GM12891 (cell line): ENCODE data around the gene SNRPA.
"Not testable (repeated sequence)": the region's sequence is repeated elsewhere in the genome, so short reads cannot be mapped to it uniquely, and the experiment has no call there.

ENCODE experiments used
- DNase-seq: peaks from one replicate; pipeline ENCODE4 v3.0.0; 2011; ENCODE audit warnings: low spot score; ENCODE audit not compliant: insufficient read length
- FAIRE-seq: peaks from 2 replicates; lab custom pipeline; 2011; peaks lifted over from hg19 to GRCh38; lab: Jason Lieb, UNC
- PAX5 ChIP-seq: IDR thresholded peaks from 2 replicates; pipeline ENCODE4 v1.6.1; 2011; ENCODE audit warnings: low read length, moderate library complexity, mild to moderate bottlenecking; ENCODE audit not compliant: insufficient read depth, severe bottlenecking
- POLR2A ChIP-seq: IDR thresholded peaks from 2 replicates; pipeline ENCODE4 v1.6.1; 2011; ENCODE audit warnings: low read depth, low read length, control low read depth
- POLR2AphosphoS5 ChIP-seq: IDR thresholded peaks from 2 replicates; pipeline ENCODE4 v1.6.1; 2011; ENCODE audit warnings: low read depth, low read length, control low read depth
- POU2F2 ChIP-seq: IDR thresholded peaks from 2 replicates; pipeline ENCODE4 v1.6.1; 2011; ENCODE audit warnings: low read depth, mild to moderate bottlenecking, control low read depth, low read length, moderate library complexity
- SPI1 ChIP-seq: IDR thresholded peaks from 2 replicates; pipeline ENCODE4 v1.6.1; 2011; ENCODE audit warnings: low read depth, low read length, control low read depth
- TAF1 ChIP-seq: IDR thresholded peaks from 2 replicates; pipeline ENCODE4 v1.6.1; 2011; ENCODE audit warnings: low read depth, low read length, control low read depth

SNRPA gene

GRCh38 chr19:40807147-40808020, 56.4 kb downstream of the SNRPA start:
- FAIRE-seq, result no peak
- no peak for DNase-seq
- TF ChIP-seq TAF1 (no peak), POU2F2 (0 out of 2 replicates have a peak, but pooled peaks have one; percentile 29), POLR2A (0 out of 2 replicates have a peak, but pooled peaks have one; percentile 8)

DNA sequence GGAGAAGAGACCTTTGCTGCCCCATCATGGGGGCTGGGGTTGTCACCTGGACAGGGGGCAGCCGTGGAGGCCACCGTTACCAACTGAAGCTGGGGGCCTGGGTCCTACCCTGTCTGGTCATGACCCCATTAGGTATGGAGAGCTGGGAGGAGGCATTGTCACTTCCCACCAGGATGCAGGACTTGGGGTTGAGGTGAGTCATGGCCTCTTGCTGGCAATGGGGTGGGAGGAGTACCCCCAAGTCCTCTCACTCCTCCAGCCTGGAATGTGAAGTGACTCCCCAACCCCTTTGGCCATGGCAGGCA, 57.0 kb downstream of the SNRPA start:
- no peak for TF ChIP-seq TAF1
- no peak for TF ChIP-seq PAX5
- no peak for TF ChIP-seq POLR2AphosphoS5
- TF ChIP-seq POU2F2, result no peak
- TF ChIP-seq POLR2A, result no peak
- TF ChIP-seq SPI1, result no peak
- FAIRE-seq (no peak), DNase-seq (no peak)

DNA sequence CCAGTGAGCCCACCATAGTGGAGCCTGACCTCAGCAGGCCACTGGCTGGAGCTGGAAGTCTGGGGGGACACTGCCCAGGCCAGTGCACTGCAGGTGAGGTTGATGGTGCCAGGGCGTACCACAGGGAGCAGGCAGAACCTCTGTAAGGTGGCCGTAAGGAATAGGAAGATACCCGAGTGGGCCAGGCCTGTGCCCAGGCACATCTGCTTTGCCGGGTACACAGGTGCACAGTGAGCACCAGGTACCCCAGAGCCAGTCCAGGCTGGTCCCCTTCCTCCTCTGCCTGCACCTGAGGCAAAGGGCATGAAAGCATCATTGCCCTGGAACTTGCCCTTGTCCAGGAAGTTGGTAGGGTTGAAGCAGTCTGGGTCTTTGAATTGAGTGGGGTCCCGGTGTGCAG, 57.5 kb downstream of the SNRPA start:
- no peak for TF ChIP-seq SPI1
- peak; percentile 63; the same call in 1 of the 2 replicates for TF ChIP-seq POLR2AphosphoS5
- TF ChIP-seq POU2F2, result no peak
- no peak for TF ChIP-seq TAF1
- no peak for TF ChIP-seq POLR2A
- TF ChIP-seq PAX5, result no peak
- DNase-seq (no peak), FAIRE-seq (no peak)

- TF ChIP-seq SPI1, result no peak
- peak; percentile 24; the same call in 1 of the 2 replicates for TF ChIP-seq POU2F2
- no peak; the same call in 1 of the 2 replicates for TF ChIP-seq POLR2A
- peak; percentile 63; the same call in 1 of the 2 replicates for TF ChIP-seq POLR2AphosphoS5
- DNase-seq (no peak), FAIRE-seq (no peak)
Observed at GRCh38 chr19:40809358-40810086, 58.5 kb downstream of the SNRPA start.

DNA sequence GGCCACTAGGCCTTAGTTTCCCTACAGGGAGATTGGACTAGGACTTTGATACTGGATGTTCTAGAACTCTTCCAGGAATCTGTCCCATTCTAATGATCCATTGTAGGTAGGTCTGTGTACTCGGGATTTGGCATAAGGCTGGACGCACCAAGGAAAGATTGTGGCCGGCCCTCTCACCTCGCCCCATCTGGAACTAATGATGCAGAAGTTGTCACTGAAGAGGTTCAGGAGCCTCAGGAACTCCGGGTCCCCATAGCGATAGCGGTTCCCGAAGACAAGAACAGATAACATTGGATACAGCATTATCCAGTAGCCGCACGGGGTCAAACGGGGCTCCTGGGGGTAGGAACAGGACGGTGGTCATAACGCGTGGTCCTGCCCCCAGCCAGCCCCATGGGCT, 59.2 kb downstream of the SNRPA start:
- FAIRE-seq, result peak; percentile 51
- TF ChIP-seq POU2F2 (no peak), POLR2AphosphoS5 (no peak), SPI1 (no peak), TAF1 (no peak), PAX5 (no peak)
- no peak for DNase-seq

DNA sequence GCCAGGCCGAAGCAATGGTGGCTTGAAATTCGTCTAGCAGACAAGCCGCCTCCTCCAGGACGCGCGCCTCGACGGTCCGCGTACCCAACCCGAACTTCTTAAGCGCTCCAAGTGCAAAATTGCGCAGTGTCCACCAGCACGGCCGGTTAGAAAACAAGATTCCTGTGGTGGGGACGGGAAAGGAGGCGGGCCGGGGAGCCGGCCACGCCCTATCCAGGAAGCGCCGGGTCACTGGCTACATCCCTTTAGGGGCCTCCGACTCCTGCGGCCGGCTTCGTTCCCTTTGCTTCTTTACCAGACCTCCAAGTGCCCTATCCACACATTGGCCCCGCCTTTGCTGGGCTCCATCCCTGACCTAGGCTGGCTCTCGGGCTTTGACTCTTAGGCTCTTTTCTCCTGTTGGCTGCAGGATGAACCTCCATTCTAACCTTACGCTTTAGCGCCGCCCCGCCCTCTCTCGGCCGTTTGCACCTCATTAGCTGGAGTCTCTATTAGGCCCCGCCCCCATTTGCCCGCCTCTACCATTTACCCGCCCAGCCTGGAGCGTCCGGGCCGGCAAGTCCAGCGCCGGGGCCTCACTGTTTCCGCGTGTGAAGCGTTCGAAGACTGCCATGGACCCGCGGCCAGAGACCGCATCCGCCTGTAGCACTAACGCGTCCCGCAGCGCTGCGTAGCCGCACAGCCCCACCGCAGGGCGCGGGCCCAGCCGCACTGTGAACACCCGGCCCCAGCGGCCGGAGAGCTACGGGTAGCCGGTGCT, 59.8 kb downstream of the SNRPA start:
- not testable (repeated sequence) for DNase-seq

GRCh38 chr19:40811478-40812341, 60.7 kb downstream of the SNRPA start:
- no peak for FAIRE-seq
- DNase-seq, result no peak
- TF ChIP-seq POU2F2 (no peak), PAX5 (no peak), TAF1 (no peak), POLR2AphosphoS5 (no peak), SPI1 (no peak), POLR2A (no peak)

More for the DNA sequence above, 59.8 kb downstream of the SNRPA start:
- FAIRE-seq, result peak; percentile 70

GRCh38 chr19:40812571-40812970, 61.6 kb downstream of the SNRPA start:
- DNase-seq, FAIRE-seq: not testable (repeated sequence)

- FAIRE-seq (no peak), DNase-seq (no peak)
- TF ChIP-seq POLR2A, result no peak
Observed at GRCh38 chr19:40813182-40813581, 62.2 kb downstream of the SNRPA start.
